GM18858 (cell line): ENCODE results near the gene PDGFRA.

ENCODE experiments used
- ATAC-seq: cut with Tn5 transposase; IDR thresholded peaks from one replicate; pipeline ENCODE4 v1.9.1; 2021; ENCODE audit not compliant: unreplicated experiment

The PDGFRA gene

DNA sequence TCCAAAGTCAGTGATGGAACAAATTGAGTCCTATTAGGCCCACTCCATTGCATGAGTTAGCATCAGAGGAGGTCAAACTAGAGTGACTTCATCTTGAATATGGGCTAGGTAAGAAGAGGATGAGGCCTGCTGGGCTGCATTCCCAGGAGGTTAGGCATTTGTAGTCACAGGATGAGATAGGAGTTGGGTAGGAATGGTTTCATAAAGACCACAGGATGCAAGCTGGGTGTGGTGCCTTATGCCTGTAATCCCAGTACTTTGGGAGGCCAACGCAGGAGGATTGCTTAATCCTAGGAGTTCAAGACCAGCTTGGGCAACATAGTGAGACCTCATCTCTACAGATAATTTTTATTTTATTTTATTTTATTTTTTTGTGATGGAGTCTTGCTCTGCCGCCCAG lies 26.8 kb downstream of the PDGFRA start:
- no peak for ATAC-seq

DNA sequence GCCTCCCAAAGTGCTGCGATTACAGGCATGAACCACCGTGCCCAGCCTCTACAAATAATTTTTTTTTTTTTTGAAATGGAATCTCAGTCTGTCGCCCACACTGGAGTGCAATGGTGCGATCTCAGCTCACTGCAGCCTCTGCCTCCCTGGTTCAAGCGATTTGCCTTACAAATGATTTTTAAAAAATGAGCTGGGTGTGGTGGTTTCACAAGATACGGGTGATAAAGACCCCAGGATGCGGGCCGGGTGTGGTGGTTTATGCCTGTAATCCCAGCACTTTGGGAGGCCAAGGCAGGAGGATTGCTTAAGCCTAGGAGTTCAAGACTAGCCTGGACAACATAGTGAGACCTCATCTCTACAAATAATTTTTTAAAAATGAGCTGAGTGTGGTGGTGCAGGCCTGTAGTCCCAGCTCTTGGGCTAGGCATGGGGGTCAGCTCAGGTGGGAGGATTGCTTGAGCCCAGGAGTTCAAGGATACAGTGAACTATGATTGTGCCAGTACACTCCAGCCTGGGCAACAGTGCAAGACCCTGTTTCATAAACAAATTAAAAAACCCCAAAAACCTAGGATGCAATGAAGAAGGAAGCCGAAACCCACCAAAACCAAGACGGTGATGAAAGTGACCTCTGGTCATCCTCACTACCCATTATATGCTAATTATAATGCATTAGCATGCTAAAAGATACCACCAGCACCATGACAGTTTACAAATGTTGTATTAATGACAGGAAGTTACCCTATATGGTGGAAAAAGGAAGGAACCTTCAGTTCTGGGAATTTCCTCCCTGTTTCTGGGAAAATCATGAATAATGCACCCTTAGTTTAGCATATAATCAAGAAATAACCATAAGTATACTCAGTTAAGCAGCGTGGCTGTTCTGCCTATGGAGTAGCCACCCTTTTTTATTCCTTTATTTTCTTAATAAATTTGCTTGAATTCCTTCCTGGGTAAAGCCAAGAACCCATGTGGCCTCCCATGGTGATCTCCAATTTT lies 27.7 kb downstream of the PDGFRA start:
- no peak for ATAC-seq

DNA sequence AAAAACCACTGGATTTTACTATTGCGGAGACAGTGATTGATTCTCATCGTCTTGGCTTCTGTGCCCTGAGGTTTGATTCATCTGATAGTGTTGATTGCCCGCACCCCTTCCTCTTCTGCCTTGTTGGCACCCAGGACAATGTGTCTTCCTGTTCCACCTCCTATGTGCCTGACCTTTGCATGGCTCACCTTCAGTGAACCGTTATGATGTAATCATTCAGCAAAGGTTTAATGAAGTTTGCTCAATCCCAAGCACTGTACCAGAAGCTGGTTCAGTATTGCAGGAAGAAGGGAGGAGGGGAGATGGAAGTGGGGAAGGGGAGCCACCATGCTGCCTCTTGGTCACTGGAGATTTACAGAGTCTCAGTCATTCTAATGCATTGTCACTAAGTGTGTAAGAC lies 36.3 kb downstream of the PDGFRA start:
- no peak for ATAC-seq

DNA sequence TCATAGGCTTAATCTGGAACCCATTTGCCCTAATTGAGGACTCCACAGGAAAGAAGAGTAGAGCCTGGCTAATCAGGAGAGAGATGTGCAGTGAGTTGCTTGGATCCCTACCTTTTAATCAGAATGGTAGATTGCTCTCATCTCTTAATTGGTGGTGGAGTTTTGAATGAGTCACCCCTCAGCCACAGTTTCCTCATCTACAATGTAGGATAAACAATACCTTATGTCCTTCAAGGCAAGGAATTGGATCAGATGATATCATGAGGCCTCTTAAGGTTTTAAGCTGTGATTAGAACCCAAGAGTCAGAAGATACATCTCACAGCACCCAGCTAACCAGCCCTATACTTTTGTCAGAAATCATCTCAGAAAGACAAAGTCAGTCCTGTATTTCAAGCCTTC lies 39.1 kb downstream of the PDGFRA start:
- ATAC-seq, result no peak

DNA sequence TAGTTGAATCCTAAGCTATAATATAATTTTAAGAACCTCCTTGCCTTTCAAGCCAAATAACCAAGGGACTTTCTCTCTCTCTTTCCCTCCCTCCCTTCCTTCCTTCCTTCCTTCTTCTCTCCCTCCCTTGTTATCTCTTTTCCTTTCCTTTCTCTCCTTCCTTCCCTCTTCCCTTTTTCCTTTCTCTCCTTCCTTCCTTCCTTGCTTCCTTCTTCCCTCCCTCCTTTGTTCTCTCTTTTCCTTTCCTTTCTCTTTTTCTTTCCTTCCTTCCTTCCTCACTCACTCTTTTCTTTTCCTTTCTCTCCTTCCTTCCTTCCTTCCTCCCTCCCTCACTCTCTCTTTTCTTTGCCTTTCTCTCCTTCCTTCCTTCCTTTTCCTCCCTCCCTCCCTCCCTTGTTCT lies 42.4 kb downstream of the PDGFRA start:
- no peak for ATAC-seq

DNA sequence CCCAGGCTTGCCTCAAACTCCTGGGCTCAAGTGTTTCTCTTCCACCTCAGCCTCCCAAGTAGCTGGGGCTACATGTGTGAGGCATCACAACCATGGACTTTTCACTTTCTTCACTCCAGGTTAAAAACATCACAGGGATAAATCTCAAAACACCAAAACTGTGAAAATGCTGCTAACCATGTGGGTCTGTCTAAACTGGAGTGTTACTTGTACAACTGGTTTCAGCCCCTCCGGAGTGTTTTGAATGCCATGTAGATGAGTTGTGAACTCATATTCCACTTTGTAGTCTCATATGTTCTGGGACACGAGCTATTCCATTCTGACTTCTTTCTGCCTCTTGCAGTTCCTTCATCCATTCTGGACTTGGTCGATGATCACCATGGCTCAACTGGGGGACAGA lies 43.0 kb downstream of the PDGFRA start:
- no peak for ATAC-seq

DNA sequence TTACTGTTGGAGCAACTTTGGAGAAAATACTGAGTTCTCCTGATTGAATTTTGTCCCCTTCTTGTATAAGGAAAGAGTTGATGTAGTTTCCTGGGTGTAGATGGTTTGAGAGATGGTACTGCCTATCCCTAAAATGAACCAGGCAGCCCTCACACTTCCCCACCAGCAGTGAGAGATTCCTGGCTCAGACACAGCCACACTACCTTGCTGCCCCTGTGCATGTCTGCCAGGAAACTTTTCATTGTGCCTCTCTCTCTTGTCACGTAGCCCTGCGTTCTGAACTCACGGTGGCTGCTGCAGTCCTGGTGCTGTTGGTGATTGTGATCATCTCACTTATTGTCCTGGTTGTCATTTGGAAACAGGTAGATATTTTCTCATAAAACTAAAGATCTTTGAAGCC lies 45.2 kb downstream of the PDGFRA start:
- no peak for ATAC-seq

DNA sequence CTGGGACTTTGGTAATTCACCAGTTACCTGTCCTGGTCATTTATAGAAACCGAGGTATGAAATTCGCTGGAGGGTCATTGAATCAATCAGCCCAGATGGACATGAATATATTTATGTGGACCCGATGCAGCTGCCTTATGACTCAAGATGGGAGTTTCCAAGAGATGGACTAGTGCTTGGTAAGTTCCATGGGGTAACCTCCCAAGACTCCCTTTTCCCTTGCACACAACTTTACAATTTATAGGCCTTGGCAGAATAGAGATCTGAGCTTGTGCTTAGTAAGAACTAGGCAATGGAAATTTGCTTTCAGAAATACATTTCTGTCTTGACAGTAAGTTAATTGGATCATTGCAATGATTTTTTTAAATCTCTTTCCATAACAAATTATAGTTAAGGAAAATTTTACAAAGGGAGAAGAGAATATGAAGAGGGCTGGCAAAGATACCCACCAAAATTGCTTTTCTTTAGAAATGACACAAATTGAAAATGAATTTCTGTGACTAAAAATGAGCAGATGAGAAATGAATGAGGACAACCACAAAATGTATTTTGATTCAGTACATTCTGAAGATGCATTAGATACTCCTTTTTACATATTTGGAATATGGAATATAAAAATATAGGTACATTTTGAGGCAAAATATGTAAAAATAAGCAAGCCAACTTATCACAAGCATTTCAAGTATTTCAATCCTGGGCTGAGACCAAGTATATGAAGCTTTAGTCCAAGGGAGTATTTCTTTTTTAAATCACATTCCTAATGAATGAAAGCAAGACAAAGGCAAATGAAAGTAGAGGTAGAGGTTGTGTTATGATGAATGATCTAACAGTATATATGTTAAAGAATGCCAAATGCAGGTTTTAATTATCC lies 45.9 kb downstream of the PDGFRA start:
- ATAC-seq, result no peak

DNA sequence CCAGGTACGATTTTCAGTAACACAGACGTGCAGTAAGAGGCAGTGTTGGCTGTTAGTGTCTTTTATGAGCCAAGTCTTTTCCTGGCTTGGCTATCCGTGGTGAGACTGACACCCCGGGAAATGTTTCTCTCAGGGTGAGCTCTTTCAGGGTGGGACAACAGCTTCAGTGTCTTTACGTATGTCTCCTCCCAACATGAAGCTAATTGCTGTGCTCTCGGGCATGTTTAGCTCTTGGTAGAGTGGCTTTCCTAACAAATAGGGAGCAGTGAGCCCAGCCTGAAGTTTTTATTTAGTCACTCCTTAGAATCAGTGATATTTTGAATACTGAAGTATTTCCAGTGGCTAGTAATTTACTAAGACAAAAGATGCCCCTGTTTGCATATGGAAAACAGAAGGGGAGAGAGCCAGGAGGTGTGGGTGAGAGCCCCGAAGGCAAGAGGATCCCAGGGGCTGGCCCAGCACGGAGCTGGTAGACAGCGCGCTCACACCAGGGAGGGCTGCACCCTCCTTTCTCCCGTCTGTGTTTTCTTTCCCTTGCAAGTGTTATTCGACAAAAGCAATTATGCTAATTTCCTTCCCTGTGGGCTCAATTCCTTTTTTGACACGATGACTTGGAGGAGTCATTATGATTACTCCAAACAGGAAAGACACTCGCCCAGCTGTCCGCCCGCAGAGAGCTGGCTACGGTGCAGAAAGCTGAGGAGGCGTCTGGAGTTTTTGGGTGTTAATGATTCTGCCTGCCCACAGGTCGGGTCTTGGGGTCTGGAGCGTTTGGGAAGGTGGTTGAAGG lies 47.7 kb downstream of the PDGFRA start:
- no peak for ATAC-seq

DNA sequence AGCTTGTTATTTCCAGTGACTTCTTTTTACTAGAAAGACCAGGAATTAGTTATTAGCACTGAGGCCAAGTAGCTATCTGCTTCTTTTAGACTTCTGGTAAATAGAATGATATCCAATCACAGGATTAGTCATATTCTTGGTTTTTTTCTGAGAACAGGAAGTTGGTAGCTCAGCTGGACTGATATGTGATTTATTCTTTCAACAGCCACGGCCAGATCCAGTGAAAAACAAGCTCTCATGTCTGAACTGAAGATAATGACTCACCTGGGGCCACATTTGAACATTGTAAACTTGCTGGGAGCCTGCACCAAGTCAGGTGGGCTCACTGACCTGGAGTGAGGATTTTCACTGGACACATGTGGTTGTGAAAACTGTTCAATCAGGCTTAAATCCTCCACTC lies 48.6 kb downstream of the PDGFRA start:
- ATAC-seq, result peak; percentile 80

DNA sequence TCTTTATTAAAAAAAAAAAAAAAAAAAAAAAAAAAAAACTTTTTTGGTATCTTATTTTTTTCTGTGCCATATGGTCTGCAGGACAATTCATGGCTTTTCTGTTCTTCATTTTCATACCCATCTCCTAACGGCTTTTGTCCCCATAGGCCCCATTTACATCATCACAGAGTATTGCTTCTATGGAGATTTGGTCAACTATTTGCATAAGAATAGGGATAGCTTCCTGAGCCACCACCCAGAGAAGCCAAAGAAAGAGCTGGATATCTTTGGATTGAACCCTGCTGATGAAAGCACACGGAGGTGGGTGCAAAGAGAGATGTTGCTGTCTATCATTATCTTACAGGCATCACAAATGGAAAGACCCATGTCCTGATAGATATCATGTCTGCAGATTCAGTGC lies 49.1 kb downstream of the PDGFRA start:
- no peak for ATAC-seq

DNA sequence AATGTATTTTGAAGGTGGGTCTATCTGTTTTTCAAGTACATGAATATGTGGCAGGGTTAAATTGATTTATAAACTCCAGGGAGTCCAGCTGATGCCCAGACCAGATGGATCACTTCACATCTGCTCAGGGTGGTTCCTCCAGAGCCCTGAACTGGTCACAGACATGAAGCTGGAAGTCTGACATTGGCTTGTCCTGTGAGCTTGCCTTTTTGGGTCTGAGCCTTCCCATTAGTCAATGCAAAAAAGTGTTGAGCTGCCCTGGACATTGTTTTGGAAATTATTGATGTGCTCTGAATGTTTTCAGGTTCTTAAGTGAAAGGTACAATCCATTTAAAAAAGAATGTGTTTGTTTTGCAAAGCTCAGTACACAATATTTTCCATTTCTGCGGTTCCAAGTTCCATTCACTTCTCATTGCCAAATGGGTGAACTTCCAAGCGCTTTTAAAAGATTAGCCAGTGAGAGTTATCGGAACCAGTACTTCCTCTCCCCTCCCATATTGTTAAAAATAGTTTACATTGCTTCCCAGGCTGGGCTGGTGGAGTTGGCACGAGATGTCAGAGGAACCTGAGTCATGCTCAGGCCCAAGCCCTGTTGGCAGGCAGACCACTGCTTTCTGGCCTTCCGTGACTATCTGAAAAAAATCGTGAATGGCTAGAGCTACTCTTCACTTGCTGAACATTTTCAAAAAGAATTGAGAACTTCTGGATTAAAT lies 52.1 kb downstream of the PDGFRA start:
- no peak for ATAC-seq

DNA sequence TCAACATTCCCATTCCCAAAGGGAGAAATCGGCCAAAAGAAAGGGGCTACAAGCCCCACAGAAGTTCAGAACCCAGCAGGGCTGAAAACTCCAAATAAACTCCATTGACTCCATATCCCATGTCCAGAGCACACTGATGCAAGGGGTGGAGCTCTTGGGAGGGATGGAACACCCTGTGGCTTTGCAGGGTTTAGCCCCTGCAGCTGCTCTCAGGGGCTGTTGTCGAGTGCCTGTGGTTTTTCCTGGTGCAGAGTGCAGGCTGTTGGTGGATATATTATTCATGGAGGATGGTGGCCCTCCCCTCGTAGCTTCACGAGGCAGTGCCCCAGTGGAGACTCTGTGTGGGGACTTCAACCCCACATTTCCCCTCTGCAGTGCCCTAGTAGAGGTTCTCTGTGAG lies 53.7 kb downstream of the PDGFRA start:
- ATAC-seq, result no peak

DNA sequence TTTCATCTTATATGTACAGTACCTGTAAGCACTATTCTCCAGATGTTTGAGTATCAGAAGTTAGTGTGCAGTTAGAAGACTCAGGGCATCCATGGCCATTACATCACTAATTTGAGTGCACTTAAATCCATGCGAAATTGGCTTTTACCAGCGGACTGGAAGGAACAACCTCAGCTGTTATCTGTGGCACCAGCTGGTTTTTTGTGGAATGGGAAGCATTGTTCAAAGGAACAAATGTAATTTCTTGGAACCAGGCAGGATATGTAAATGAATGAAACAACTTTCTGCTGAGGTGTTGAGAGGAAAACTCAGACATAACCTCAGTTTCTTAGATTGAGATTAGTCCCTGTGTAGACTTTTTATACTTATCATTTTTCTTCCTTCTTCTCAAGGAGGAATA lies 60.2 kb downstream of the PDGFRA start:
- no peak for ATAC-seq

DNA sequence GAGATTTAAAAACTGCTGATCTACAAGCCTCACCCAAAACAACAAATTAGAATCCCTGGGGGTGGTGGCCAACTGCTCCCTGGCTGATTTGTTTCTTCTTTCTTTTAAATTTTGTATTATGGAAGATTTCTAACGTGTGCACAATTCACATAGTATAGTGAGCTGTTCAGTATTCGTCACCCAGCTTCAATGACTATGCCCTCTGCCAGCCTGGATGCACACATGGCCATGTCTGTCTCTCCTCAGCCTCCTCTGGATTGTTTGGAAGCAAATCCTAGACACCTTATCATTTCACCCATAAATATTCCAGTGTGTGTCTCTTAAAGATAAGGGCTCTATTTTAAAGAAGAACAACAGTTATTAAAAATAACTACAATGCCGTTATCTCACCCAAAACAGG lies 61.9 kb downstream of the PDGFRA start:
- ATAC-seq, result no peak

DNA sequence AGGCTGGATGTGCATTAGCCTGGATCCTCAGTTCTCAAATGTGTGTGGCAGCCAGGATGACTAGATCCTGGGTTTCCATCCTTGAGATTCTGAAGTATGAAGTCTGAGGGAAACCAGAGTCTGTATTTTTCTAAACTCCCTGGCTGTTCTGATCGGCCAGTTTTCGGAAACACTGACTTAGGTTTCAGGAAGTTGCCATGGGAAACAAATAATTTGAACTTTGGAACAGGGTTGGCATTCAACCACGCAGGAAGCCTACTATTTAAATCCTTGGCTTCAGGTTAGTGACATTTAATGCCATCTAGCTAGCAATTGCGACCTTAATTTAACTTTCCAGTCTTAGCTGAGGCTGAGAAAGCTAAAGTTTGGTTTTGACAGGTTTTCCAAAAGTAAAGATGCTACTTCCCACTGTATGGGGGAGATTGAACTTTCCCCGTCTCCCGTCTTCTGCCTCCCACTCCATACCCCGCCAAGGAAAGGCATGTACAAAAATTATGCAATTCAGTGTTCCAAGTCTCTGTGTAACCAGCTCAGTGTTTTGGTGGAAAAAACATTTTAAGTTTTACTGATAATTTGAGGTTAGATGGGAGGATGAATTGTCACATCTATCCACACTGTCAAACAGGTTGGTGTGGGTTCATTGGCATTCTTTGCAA lies 67.6 kb downstream of the PDGFRA start:
- no peak for ATAC-seq

DNA sequence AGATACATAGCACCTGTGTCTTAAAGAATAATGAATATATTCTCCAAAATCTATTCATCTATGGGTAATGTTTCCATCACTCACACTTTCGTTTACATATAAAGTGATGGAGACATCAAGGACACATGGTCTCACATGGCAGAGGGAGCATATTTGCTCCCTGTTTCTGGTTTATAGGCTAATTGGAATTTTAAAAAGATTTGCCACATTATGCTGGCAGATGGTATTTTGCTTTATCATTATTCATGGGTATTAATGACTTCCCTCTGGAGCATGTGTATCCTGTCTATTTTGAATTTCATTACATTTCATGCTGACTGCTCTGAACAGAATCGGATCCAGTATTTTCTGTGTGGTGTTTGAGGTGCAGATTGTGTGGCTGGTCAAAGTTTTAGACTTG lies 79.0 kb downstream of the PDGFRA start:
- no peak for ATAC-seq

DNA sequence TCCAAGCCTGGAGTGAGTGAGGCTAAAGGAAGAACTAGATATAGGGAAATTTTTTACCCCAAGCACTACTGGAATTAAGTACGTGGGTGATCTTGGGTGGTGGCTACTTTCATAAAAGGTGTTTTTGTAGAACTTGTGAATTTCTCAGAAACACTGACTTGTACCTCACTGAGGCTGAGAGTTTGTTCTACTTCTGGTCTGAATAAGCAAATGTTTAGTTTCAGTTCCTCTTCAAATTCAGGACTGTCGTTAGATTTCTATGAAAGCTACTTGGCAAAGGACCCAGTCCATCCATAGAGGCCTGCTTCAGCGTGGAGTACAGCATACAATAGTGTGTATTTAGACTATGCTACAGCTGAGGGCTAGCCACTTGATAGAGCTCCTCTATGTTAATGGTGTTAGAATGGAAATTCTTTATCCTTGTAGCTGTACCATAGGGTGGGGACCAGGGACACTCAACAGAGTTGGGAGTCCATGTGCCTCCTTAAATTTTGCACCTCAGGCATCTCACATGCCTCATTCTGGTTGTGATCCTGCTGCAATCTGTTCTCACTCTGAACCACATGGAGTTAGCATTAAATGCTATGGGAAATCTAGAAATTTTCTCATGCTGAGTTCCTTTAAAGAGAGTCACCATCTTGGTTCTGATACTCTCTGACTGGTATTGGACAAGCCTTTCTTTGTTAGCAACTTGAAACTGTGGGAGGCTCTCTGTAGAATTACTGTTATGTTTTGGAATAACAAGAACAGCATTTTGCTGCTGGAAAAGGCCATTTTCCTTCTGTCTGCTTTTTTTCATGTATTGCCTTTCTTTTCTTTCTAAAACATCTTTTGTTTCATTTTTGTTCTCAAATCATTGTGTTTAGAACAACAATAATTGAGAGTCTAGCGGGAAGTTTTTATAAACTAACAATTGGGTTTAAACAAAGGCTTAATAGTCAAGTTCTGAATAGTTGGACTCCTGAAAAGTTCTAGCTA lies 86.8 kb downstream of the PDGFRA start:
- ATAC-seq, result peak; percentile 97

DNA sequence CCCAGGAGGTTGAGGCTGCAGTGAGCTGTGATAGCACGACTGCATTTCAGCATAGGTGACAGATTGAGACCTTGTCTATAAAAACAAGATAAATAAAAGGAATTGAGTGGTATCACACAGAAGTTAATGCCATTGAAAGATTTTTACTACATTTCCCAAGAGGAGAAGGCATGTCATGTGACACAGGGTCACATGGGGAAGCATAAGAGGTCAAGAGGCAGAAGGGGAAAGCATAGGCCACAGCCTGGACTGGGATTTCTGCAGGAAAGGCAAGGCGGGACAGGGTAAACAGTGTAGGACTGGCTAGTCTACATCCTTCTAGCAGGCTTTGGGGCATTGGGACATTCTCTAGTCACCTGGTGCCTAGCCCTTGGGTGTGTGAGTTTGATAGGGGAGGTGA lies 88.6 kb downstream of the PDGFRA start:
- ATAC-seq, result no peak
